Measurements from ENCODE around the gene LRRC8C. TPM values are rescaled to one million over a fixed set of nuclear protein-coding genes. Genes with fewer than 3 reads are reported as not detected.

LRRC8C gene
- total RNA-seq, 1 experiment from 2014 or later = 4.4 TPM

DNA sequence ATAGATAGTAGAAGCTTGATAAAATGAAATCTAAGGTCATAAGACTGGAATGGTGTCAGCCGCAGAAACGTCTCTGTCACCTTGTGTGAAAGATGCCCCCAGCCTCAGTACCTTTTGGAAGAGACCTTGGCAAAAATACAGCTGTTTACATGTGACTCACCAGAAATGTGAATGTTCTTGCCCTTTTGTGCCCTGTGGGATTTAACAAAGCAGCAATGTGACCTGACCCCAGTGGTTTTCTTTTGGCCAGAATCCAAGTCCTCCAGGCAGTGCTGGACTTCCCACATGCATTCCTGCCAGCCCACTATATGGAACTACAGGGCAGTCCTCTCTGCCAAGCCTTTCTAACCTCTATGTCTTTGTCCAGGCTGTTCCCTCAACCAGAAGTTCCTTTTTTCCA is 27.2 kb upstream of the LRRC8C start:
- ChIA-PET CTCF (interaction anchor here (0.9 to 6.5 kb wide), 7 partner anchors 11 to 176 kb away, joined by 3 to 42 read pairs (median 5); partner anchors contain the start of gene LRRC8C), POLR2A (interaction anchor here (0.8 to 1.1 kb wide), 3 partner anchors 10 to 59 kb away, joined by 3 to 4 read pairs (median 4); no protein-coding TSS in a partner anchor)
- H3K36me3 Mint-ChIP-seq (ENCODE audit: insufficient read depth, unreplicated experiment) = no peaks in the 10 kb centered on the region
- intact Hi-C loops (cut with micrococcal nuclease) = no loop called here
- H3K9me3 Mint-ChIP-seq (ENCODE audit: unreplicated experiment) = no peaks in the 10 kb centered on the region
- no TSS peak for BruUV-seq (replicated peaks)
- H3K4me3 Mint-ChIP-seq (ENCODE audit: unreplicated experiment) = peak overlapping the region; percentile 32
- no peaks in the 10 kb centered on the region for H3K27me3 Mint-ChIP-seq (ENCODE audit: insufficient read depth, unreplicated experiment)
- peak; percentile 92 for DNase-seq (ENCODE audit: unreplicated experiment)
- H3K4me1 Mint-ChIP-seq (ENCODE audit: insufficient read depth, unreplicated experiment) = peaks cover 35% of the 10 kb centered on the region
- TF ChIP-seq, protein P1, sequence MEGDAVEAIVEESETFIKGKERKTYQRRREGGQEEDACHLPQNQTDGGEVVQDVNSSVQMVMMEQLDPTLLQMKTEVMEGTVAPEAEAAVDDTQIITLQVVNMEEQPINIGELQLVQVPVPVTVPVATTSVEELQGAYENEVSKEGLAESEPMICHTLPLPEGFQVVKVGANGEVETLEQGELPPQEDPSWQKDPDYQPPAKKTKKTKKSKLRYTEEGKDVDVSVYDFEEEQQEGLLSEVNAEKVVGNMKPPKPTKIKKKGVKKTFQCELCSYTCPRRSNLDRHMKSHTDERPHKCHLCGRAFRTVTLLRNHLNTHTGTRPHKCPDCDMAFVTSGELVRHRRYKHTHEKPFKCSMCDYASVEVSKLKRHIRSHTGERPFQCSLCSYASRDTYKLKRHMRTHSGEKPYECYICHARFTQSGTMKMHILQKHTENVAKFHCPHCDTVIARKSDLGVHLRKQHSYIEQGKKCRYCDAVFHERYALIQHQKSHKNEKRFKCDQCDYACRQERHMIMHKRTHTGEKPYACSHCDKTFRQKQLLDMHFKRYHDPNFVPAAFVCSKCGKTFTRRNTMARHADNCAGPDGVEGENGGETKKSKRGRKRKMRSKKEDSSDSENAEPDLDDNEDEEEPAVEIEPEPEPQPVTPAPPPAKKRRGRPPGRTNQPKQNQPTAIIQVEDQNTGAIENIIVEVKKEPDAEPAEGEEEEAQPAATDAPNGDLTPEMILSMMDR (IDR thresholded peaks at IDR 0.05; ENCODE audit: unreplicated experiment) = no peak
- H3K27ac Mint-ChIP-seq (ENCODE audit: low read depth, unreplicated experiment) = no peak overlapping the region

DNA sequence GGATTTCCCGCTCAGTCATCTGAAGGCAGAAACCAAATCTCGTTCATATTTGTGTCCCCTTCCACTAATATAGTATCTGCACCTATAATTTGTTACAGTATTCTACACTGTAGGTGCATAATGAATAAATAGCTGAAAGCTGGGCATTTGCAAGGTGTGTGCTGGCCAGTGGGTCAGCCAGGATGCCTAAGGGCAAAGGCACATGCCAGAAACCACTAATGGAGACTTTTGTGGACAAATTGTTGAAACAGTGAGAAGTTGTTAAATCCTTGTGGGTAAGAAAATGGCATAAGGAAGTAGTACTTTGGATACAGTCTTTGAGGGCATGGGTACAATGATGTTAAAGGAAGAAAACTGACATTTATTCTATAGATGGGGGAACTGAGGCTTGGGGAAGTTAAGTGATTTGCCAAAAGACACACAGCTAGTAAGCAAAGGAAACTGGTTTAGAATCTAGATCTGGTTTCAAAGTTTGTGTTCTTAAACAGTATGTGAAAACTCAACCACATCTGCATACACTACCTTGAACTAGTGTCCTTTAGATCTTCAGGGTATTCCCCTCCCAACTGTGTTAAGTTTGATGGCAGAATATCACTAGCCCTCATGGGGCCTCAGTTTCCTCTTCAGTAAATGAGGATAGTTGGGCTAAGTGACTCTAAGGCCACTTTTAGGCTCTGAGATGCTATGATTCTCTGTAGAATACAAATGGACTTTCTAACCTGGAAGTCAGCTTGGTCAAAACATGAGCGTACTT is 26.5 kb upstream of the LRRC8C start:
- CTCF ChIA-PET = interaction anchor here (2.6 kb wide), 1 partner anchor 27 kb away, joined by 5 read pairs; the partner anchor contains the start of gene LRRC8C

DNA sequence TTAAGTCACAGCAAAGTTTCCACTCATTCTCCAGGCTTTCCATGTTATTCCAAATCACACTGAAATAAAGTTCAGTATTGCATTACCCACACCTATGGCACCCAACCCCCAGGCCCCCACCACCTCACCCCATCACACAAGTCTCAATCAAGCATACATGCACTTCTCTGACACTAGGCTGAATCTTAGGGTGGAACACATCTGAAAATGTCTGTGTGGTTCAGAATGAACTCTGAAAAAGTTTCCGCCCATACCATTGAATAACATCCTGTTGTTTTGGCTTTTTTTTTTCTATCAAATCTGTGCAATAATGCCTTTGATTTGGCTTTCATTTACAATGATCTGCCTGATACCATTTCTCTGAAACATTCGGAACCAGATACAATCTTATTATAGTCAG is 25.8 kb upstream of the LRRC8C start:
- H3K9me3 Mint-ChIP-seq (ENCODE audit: unreplicated experiment) = no peaks in the 10 kb centered on the region
- H3K4me1 Mint-ChIP-seq (ENCODE audit: insufficient read depth, unreplicated experiment) = peaks cover 35% of the 10 kb centered on the region
- BruUV-seq (replicated peaks) = no TSS peak
- DNase-seq (ENCODE audit: unreplicated experiment) = no peak
- H3K4me3 Mint-ChIP-seq (ENCODE audit: unreplicated experiment) = no peak overlapping the region
- ChIA-PET CTCF (interaction anchor here (0.6 to 1.9 kb wide), 2 partner anchors 156 to 163 kb away, joined by 3 to 9 read pairs; no protein-coding TSS in a partner anchor), POLR2A (no interaction called here)
- intact Hi-C loops (cut with micrococcal nuclease) = no loop called here
- TF ChIP-seq, protein P1 (IDR thresholded peaks at IDR 0.05; ENCODE audit: unreplicated experiment) = no peak
- no peak overlapping the region for H3K27ac Mint-ChIP-seq (ENCODE audit: low read depth, unreplicated experiment)
- no peaks in the 10 kb centered on the region for H3K36me3 Mint-ChIP-seq (ENCODE audit: insufficient read depth, unreplicated experiment)
- H3K27me3 Mint-ChIP-seq (ENCODE audit: insufficient read depth, unreplicated experiment) = no peaks in the 10 kb centered on the region

More for the DNA sequence above, 26.5 kb upstream of the LRRC8C start:
- H3K27me3 Mint-ChIP-seq (ENCODE audit: insufficient read depth, unreplicated experiment) = no peaks in the 10 kb centered on the region
- BruUV-seq (replicated peaks) = no TSS peak
- DNase-seq (ENCODE audit: unreplicated experiment) = peak; percentile 32
- H3K4me3 Mint-ChIP-seq (ENCODE audit: unreplicated experiment) = peak overlapping the region; percentile 32
- intact Hi-C loops (cut with micrococcal nuclease) = no loop called here
- no peak overlapping the region for H3K27ac Mint-ChIP-seq (ENCODE audit: low read depth, unreplicated experiment)
- H3K36me3 Mint-ChIP-seq (ENCODE audit: insufficient read depth, unreplicated experiment) = no peaks in the 10 kb centered on the region
- TF ChIP-seq, protein P1 (IDR thresholded peaks at IDR 0.05; ENCODE audit: unreplicated experiment) = no peak
- POLR2A ChIA-PET = no interaction called here
- peaks cover 35% of the 10 kb centered on the region for H3K4me1 Mint-ChIP-seq (ENCODE audit: insufficient read depth, unreplicated experiment)
- H3K9me3 Mint-ChIP-seq (ENCODE audit: unreplicated experiment) = no peaks in the 10 kb centered on the region

DNA sequence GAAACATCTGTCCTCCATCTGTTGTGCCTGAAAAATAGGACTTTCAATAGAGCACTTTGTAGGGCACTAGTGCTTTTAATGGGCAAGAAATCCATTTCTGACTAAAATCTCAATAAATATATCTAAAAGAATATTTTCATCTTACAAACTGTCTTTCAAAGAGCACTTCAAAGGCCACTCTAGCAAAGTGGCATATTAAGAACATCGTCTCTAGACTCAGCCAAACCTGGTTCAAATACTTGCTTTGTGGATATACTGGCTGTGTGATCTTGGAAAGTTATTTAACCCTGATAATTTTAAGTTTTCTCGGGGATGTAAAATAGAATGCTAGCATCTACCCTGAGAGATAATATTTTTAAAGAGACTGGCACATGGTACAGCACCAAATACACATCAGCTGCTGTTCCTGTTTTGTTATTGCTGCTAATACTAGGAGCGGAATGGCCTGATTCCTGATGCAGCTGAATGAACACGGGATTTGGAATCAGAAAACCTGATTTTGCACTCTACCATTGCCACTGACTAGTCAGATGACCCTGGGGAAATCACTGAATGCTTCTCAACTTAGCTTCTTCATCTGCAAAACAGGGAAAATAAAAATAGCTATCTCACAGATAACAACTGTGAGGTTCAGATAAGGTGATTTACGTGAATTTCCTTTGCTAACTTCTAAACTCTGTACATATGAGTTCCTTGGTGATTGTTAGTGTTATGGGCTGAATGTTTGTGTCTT is 25.2 kb upstream of the LRRC8C start:
- BruUV-seq (replicated peaks) = no TSS peak

More for the DNA sequence above, 25.2 kb upstream of the LRRC8C start:
- ChIA-PET POLR2A (interaction anchor here (1.3 kb wide), 1 partner anchor 9 kb away, joined by 7 read pairs; no protein-coding TSS in a partner anchor), CTCF (interaction anchor here (0.6 to 1.9 kb wide), 4 partner anchors 92 to 164 kb away, joined by 3 to 9 read pairs (median 3); no protein-coding TSS in a partner anchor)
- TF ChIP-seq, protein P1 (IDR thresholded peaks at IDR 0.05; ENCODE audit: unreplicated experiment) = no peak
- Mint-ChIP-seq H3K9me3 (ENCODE audit: unreplicated experiment) (no peaks in the 10 kb centered on the region), H3K4me1 (ENCODE audit: insufficient read depth, unreplicated experiment) (peaks cover 35% of the 10 kb centered on the region), H3K4me3 (ENCODE audit: unreplicated experiment) (no peak overlapping the region), H3K27ac (ENCODE audit: low read depth, unreplicated experiment) (no peak overlapping the region), H3K36me3 (ENCODE audit: insufficient read depth, unreplicated experiment) (no peaks in the 10 kb centered on the region), H3K27me3 (ENCODE audit: insufficient read depth, unreplicated experiment) (no peaks in the 10 kb centered on the region)
- no peak for DNase-seq (ENCODE audit: unreplicated experiment)
- intact Hi-C loops (cut with micrococcal nuclease) = no loop called here

Data from MCF 10A (cell line).